GM23338 (cell line): ENCODE measurements around the gene TMEM273. TPM values are rescaled to one million over a fixed set of nuclear protein-coding genes. Genes with fewer than 3 reads are reported as not detected.

ENCODE experiments used
- ATAC-seq: fragments of 200-7000 bp; cut with Tn5 transposase; 3 replicates; pipeline ENCODE4 v1.9.1; 2020
- DNase-seq: peaks from one replicate; pipeline ENCODE4 v3.0.0-alpha.2; 2015; ENCODE audit warnings: low spot score
- H2AFZ ChIP-seq: fragments of 200-600 bp; sonication (generic); 2 replicates; pipeline ENCODE4 v1.8.0; 2016; ENCODE audit warnings: antibody characterized with exemption, mild to moderate bottlenecking, moderate library complexity
- H3F3A ChIP-seq: fragments of 200-600 bp; sonication (generic); replicated peaks from 2 replicates; pipeline ENCODE4 v1.8.0; 2017; ENCODE audit warnings: antibody characterized with exemption, mixed run types, low read depth
- H3K27ac ChIP-seq: fragments of 200-600 bp; sonication (generic); 2 replicates; pipeline ENCODE4 v1.6.1; 2016; ENCODE audit warnings: low read depth
- H3K27me3 ChIP-seq: fragments of 200-600 bp; sonication (generic); 2 replicates; pipeline ENCODE4 v1.8.0; 2016; ENCODE audit warnings: mild to moderate bottlenecking, mixed run types, moderate library complexity; ENCODE audit not compliant: insufficient read depth
- H3K36me3 ChIP-seq: fragments of 200-600 bp; sonication (generic); 2 replicates; pipeline ENCODE4 v1.8.0; 2016; ENCODE audit warnings: mild to moderate bottlenecking; ENCODE audit not compliant: insufficient read depth
- H3K4me1 ChIP-seq: fragments of 200-600 bp; sonication (generic); 2 replicates; pipeline ENCODE4 v1.8.0; 2016; ENCODE audit warnings: mild to moderate bottlenecking, moderate library complexity; ENCODE audit not compliant: insufficient read depth
- H3K4me2 ChIP-seq: fragments of 200-600 bp; sonication (generic); 2 replicates; pipeline ENCODE4 v1.7.1; 2017; ENCODE audit warnings: mixed run types
- H3K4me3 ChIP-seq: fragments of 200-600 bp; sonication (generic); 2 replicates; pipeline ENCODE4 v1.6.1; 2016; ENCODE audit warnings: mixed run types
- H3K79me2 ChIP-seq: fragments of 200-600 bp; sonication (generic); replicated peaks from 2 replicates; pipeline ENCODE4 v1.8.0; 2017; ENCODE audit warnings: mild to moderate bottlenecking; ENCODE audit not compliant: insufficient read depth
- H3K9me2 ChIP-seq: fragments of 200-600 bp; sonication (generic); 2 replicates; pipeline ENCODE4 v1.8.0; 2017; ENCODE audit not compliant: insufficient read depth
- H4K20me1 ChIP-seq: fragments of 200-600 bp; sonication (generic); replicated peaks from 2 replicates; pipeline ENCODE4 v1.8.0; 2017; ENCODE audit warnings: mild to moderate bottlenecking; ENCODE audit not compliant: insufficient read depth
- H3K27ac Mint-ChIP-seq: 2 replicates; pipeline ENCODE4 v1.8.0; 2020; ENCODE audit warnings: inconsistent platforms, mild to moderate bottlenecking, moderate library complexity, mixed read lengths
- H3K27me3 Mint-ChIP-seq: 3 replicates; pipeline ENCODE4 v1.8.0; 2022; ENCODE audit warnings: low read depth, mild to moderate bottlenecking, moderate library complexity, mixed read lengths, inconsistent platforms; ENCODE audit not compliant: insufficient read depth, poor library complexity
- H3K36me3 Mint-ChIP-seq: 3 replicates; pipeline ENCODE4 v1.8.0; 2021; ENCODE audit warnings: low read depth, mild to moderate bottlenecking, inconsistent platforms, moderate library complexity, mixed read lengths
- H3K4me1 Mint-ChIP-seq: 3 replicates; pipeline ENCODE4 v1.8.0; 2020; ENCODE audit warnings: mild to moderate bottlenecking, inconsistent platforms, mixed read lengths
- H3K4me3 Mint-ChIP-seq: 3 replicates; pipeline ENCODE4 v1.8.0; 2021; ENCODE audit warnings: moderate library complexity, mild to moderate bottlenecking, inconsistent platforms, mixed read lengths
- H3K9me3 Mint-ChIP-seq: 3 replicates; pipeline ENCODE4 v1.8.0; 2020; ENCODE audit warnings: moderate library complexity, mild to moderate bottlenecking, inconsistent platforms, mixed read lengths
- CREB1 ChIP-seq: fragments of 250-450 bp; sonication (Bioruptor Pico); IDR thresholded peaks from 2 replicates; pipeline ENCODE4 v1.5.0; 2020; ENCODE audit warnings: low read depth, mild to moderate bottlenecking, moderate library complexity
- ETS1 ChIP-seq: IDR thresholded peaks from 2 replicates; pipeline ENCODE4 v1.6.1; 2016; ENCODE audit warnings: antibody characterized with exemption
- EZH2 ChIP-seq: fragments of 200-600 bp; sonication (generic); IDR thresholded peaks from one replicate; pipeline ENCODE4 v1.8.0; 2017; ENCODE audit warnings: antibody characterized with exemption, mild to moderate bottlenecking, low read depth; ENCODE audit not compliant: unreplicated experiment
- JUNB ChIP-seq: IDR thresholded peaks from one replicate; pipeline ENCODE4 v1.6.1; 2016; ENCODE audit warnings: antibody characterized with exemption; ENCODE audit not compliant: unreplicated experiment
- NANOG ChIP-seq: IDR thresholded peaks from 2 replicates; pipeline ENCODE4 v1.6.1; 2016; ENCODE audit warnings: antibody characterized with exemption, borderline replicate concordance
- POLR2AphosphoS5 ChIP-seq: IDR thresholded peaks from 2 replicates; pipeline ENCODE4 v1.6.1; 2016; ENCODE audit warnings: antibody characterized with exemption, low read depth
- STAT1 ChIP-seq: IDR thresholded peaks from one replicate; pipeline ENCODE4 v1.6.1; 2016; ENCODE audit warnings: antibody characterized with exemption; ENCODE audit not compliant: unreplicated experiment
- ZNF114 ChIP-seq: fragments of 250-450 bp; sonication (Bioruptor Pico); IDR thresholded peaks from 2 replicates; pipeline ENCODE4 v1.5.0; 2020; ENCODE audit warnings: mild to moderate bottlenecking, moderate library complexity
- polyA plus RNA-seq: library from polyadenylated mRNA; unstranded; fragments of >200 nt; fragmentation: Nextera tagmentation; extraction: Ambion mirVana; gene quantifications from 2 replicates; pipeline ENCODE4 v1.2.1, GENCODE V29; 2016
- total RNA-seq: library from RNA; depleted of rRNA; stranded (reverse); fragments of >200 nt; shearing (Covaris generic); gene quantifications from 2 replicates; pipeline ENCODE4 v1.2.3, GENCODE V29; 2014
- TF ChIP-seq, protein P1 (sequence below): fragments of 250-450 bp; sonication (Bioruptor Pico); IDR thresholded peaks from 2 replicates; pipeline ENCODE4 v1.5.0; 2020; ENCODE audit warnings: mild to moderate bottlenecking, moderate library complexity
- TF ChIP-seq, protein P2 (sequence below): IDR thresholded peaks from one replicate; pipeline ENCODE4 v1.6.1; 2018; ENCODE audit warnings: antibody characterized with exemption; ENCODE audit not compliant: unreplicated experiment

TMEM273 gene
- total and polyA plus RNA-seq, 2 experiments from 2014 or later, result not detected

GRCh38 chr10:49183596-49184542, 4.3 kb downstream of the TMEM273 start:
- Histone ChIP-seq H3K36me3 (no peaks in the 10 kb centered on the region), H3F3A (no peaks in the 10 kb centered on the region), H3K4me1 (no peaks in the 10 kb centered on the region), H2AFZ (no peak overlapping the region), H3K27ac (no peak overlapping the region), H3K27me3 (no peaks in the 10 kb centered on the region), H4K20me1 (no peaks in the 10 kb centered on the region), H3K9me2 (no peaks in the 10 kb centered on the region), H3K4me2 (no peak overlapping the region), H3K4me3 (no peak overlapping the region), H3K79me2 (no peaks in the 10 kb centered on the region)
- Mint-ChIP-seq H3K4me1 (peaks cover 4% of the 10 kb centered on the region; the same call in 2 of the 3 replicates), H3K36me3 (no peaks in the 10 kb centered on the region), H3K4me3 (no peak overlapping the region), H3K27ac (no peak overlapping the region), H3K27me3 (peaks cover 3% of the 10 kb centered on the region), H3K9me3 (no peaks in the 10 kb centered on the region)
- TF ChIP-seq ETS1 (no peak), STAT1 (no peak), ZNF114 (no peak), NANOG (no peak), EZH2 (no peak), POLR2AphosphoS5 (no peak), JUNB (no peak), CREB1 (CRISPR knock-in tag) (no peak)
- TF ChIP-seq, protein P1, sequence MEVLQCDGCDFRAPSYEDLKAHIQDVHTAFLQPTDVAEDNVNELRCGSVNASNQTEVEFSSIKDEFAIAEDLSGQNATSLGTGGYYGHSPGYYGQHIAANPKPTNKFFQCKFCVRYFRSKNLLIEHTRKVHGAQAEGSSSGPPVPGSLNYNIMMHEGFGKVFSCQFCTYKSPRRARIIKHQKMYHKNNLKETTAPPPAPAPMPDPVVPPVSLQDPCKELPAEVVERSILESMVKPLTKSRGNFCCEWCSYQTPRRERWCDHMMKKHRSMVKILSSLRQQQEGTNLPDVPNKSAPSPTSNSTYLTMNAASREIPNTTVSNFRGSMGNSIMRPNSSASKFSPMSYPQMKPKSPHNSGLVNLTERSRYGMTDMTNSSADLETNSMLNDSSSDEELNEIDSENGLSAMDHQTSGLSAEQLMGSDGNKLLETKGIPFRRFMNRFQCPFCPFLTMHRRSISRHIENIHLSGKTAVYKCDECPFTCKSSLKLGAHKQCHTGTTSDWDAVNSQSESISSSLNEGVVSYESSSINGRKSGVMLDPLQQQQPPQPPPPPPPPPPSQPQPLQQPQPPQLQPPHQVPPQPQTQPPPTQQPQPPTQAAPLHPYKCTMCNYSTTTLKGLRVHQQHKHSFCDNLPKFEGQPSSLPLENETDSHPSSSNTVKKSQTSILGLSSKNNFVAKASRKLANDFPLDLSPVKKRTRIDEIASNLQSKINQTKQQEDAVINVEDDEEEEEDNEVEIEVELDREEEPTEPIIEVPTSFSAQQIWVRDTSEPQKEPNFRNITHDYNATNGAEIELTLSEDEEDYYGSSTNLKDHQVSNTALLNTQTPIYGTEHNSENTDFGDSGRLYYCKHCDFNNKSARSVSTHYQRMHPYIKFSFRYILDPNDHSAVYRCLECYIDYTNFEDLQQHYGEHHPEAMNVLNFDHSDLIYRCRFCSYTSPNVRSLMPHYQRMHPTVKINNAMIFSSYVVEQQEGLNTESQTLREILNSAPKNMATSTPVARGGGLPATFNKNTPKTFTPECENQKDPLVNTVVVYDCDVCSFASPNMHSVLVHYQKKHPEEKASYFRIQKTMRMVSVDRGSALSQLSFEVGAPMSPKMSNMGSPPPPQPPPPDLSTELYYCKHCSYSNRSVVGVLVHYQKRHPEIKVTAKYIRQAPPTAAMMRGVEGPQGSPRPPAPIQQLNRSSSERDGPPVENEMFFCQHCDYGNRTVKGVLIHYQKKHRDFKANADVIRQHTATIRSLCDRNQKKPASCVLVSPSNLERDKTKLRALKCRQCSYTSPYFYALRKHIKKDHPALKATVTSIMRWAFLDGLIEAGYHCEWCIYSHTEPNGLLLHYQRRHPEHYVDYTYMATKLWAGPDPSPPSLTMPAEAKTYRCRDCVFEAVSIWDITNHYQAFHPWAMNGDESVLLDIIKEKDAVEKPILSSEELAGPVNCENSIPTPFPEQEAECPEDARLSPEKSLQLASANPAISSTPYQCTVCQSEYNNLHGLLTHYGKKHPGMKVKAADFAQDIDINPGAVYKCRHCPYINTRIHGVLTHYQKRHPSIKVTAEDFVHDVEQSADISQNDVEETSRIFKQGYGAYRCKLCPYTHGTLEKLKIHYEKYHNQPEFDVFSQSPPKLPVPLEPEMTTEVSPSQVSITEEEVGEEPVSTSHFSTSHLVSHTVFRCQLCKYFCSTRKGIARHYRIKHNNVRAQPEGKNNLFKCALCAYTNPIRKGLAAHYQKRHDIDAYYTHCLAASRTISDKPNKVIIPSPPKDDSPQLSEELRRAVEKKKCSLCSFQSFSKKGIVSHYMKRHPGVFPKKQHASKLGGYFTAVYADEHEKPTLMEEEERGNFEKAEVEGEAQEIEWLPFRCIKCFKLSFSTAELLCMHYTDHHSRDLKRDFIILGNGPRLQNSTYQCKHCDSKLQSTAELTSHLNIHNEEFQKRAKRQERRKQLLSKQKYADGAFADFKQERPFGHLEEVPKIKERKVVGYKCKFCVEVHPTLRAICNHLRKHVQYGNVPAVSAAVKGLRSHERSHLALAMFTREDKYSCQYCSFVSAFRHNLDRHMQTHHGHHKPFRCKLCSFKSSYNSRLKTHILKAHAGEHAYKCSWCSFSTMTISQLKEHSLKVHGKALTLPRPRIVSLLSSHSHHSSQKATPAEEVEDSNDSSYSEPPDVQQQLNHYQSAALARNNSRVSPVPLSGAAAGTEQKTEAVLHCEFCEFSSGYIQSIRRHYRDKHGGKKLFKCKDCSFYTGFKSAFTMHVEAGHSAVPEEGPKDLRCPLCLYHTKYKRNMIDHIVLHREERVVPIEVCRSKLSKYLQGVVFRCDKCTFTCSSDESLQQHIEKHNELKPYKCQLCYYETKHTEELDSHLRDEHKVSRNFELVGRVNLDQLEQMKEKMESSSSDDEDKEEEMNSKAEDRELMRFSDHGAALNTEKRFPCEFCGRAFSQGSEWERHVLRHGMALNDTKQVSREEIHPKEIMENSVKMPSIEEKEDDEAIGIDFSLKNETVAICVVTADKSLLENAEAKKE (CRISPR knock-in tag), result no peak
- TF ChIP-seq, protein P2, sequence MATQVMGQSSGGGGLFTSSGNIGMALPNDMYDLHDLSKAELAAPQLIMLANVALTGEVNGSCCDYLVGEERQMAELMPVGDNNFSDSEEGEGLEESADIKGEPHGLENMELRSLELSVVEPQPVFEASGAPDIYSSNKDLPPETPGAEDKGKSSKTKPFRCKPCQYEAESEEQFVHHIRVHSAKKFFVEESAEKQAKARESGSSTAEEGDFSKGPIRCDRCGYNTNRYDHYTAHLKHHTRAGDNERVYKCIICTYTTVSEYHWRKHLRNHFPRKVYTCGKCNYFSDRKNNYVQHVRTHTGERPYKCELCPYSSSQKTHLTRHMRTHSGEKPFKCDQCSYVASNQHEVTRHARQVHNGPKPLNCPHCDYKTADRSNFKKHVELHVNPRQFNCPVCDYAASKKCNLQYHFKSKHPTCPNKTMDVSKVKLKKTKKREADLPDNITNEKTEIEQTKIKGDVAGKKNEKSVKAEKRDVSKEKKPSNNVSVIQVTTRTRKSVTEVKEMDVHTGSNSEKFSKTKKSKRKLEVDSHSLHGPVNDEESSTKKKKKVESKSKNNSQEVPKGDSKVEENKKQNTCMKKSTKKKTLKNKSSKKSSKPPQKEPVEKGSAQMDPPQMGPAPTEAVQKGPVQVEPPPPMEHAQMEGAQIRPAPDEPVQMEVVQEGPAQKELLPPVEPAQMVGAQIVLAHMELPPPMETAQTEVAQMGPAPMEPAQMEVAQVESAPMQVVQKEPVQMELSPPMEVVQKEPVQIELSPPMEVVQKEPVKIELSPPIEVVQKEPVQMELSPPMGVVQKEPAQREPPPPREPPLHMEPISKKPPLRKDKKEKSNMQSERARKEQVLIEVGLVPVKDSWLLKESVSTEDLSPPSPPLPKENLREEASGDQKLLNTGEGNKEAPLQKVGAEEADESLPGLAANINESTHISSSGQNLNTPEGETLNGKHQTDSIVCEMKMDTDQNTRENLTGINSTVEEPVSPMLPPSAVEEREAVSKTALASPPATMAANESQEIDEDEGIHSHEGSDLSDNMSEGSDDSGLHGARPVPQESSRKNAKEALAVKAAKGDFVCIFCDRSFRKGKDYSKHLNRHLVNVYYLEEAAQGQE, result no peak
- ATAC-seq (no peak), DNase-seq (no peak)
